ENCODE data around the gene KANSL1.
"Not testable (repeated sequence)": the region's sequence is repeated elsewhere in the genome, so short reads cannot be mapped to it uniquely, and the experiment has no call there.

Gene KANSL1

GRCh38 chr17:46120078-46120477, 73.2 kb downstream of the KANSL1 start:
- no peak for TF ChIP-seq CTCF (IDR thresholded peaks at IDR 0.05; ENCODE audit: extremely low read depth, insufficient read depth, missing control alignments)
- DNase-seq (ENCODE audit: low spot score) = no peak
- in situ Hi-C loops (cut with MboI; ENCODE audit: low pct_unique_long_range_greater_than_20kb, low sequenced_read_pairs, unreplicated experiment) = no loop called here

GRCh38 chr17:46118964-46119363, 74.3 kb downstream of the KANSL1 start:
- no peak for TF ChIP-seq CTCF (IDR thresholded peaks at IDR 0.05; ENCODE audit: extremely low read depth, insufficient read depth, missing control alignments)
- in situ Hi-C loops (cut with MboI; ENCODE audit: low pct_unique_long_range_greater_than_20kb, low sequenced_read_pairs, unreplicated experiment) = no loop called here
- no peak for DNase-seq (ENCODE audit: low spot score)

GRCh38 chr17:46117850-46118696, 75.2 kb downstream of the KANSL1 start:
- no peak for DNase-seq (ENCODE audit: low spot score)
- in situ Hi-C loops (cut with MboI; ENCODE audit: low pct_unique_long_range_greater_than_20kb, low sequenced_read_pairs, unreplicated experiment) = no loop called here
- no peak for TF ChIP-seq CTCF (IDR thresholded peaks at IDR 0.05; ENCODE audit: extremely low read depth, insufficient read depth, missing control alignments)

- no peak for TF ChIP-seq CTCF (IDR thresholded peaks at IDR 0.05; ENCODE audit: extremely low read depth, insufficient read depth, missing control alignments)
- in situ Hi-C loops (cut with MboI; ENCODE audit: low pct_unique_long_range_greater_than_20kb, low sequenced_read_pairs, unreplicated experiment) = no loop called here
- no peak for DNase-seq (ENCODE audit: low spot score)
Measured at GRCh38 chr17:46117117-46117516, 76.1 kb downstream of the KANSL1 start.

GRCh38 chr17:46115699-46116098, 77.5 kb downstream of the KANSL1 start:
- in situ Hi-C loops (cut with MboI; ENCODE audit: low pct_unique_long_range_greater_than_20kb, low sequenced_read_pairs, unreplicated experiment) = no loop called here
- TF ChIP-seq CTCF (IDR thresholded peaks at IDR 0.05; ENCODE audit: extremely low read depth, insufficient read depth, missing control alignments) = no peak
- DNase-seq (ENCODE audit: low spot score) = no peak

- DNase-seq (ENCODE audit: low spot score); in situ Hi-C loops (cut with MboI; ENCODE audit: low pct_unique_long_range_greater_than_20kb, low sequenced_read_pairs, unreplicated experiment): not testable (repeated sequence)
Measured at GRCh38 chr17:46111236-46111635, 82.0 kb downstream of the KANSL1 start.

GRCh38 chr17:46110219-46110618, 83.0 kb downstream of the KANSL1 start:
- in situ Hi-C loops (cut with MboI; ENCODE audit: low pct_unique_long_range_greater_than_20kb, low sequenced_read_pairs, unreplicated experiment) = no loop called here
- DNase-seq (ENCODE audit: low spot score) = no peak
- no peak for TF ChIP-seq CTCF (IDR thresholded peaks at IDR 0.05; ENCODE audit: extremely low read depth, insufficient read depth, missing control alignments)
